ENCODE data around the gene ADAMTS3.
"Not testable (repeated sequence)": the region's sequence is repeated elsewhere in the genome, so short reads cannot be mapped to it uniquely, and the experiment has no call there.

The ADAMTS3 gene

DNA sequence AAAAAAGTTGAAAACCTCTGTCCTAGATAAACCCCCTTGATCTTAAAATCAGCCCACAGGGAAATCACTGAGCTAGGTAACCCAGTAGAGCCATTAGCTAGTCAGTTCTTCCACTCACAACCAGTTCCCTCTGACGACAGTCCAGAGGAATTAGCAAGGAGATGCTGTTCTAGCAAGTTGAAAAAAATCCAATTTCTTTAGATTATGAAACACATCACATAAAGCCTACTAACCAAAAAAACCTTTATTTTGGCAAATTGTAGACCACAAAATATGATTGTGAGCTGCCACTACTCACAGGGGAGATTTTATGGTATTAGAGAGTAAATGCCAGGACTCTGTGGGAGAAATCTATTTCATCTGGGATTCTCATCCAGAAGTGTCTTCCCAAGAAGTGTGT, 22.6 kb downstream of the ADAMTS3 start:
- no peak for DNase-seq

DNA sequence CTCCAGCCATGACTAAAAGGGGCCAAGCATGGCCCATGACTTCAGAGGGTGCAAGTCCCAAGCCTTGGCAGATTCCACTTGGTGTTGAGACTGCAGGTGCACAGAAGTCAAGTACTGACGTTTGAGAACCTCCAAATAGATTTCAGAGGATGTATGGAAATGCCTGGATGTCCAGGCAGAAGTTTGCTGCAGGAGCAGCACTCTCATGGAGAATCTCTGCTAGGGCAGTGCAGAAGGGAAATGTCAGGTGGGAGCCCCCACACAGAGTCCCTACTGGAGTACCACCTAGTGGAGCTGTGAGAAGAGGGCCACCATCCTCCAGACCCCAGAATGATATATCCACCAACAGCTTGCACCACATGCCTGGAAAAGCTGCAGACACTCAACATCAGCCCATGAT, 28.3 kb downstream of the ADAMTS3 start:
- DNase-seq = not testable (repeated sequence)

- DNase-seq = no peak
Measured at GRCh38 chr4:72538006-72538405, 31.0 kb downstream of the ADAMTS3 start.

DNA sequence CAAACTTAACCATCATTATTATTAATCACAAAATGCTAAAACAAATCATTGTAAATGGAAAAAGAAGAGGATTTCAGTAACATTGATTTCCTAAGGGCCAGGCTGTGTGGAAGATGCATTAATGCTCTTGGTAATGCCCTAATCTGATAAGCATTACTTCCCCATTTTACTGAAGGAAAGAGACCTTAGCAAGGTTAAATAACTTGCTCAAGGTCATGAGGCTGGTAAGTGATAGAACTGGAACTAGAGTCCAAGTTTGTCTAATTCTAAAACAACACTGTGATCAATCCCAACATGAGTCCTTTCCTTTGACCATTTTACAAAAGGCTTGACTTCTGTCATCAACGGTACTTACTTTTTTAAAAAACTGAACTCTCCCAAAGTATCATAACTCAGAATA, 32.6 kb downstream of the ADAMTS3 start:
- no peak for DNase-seq

DNA sequence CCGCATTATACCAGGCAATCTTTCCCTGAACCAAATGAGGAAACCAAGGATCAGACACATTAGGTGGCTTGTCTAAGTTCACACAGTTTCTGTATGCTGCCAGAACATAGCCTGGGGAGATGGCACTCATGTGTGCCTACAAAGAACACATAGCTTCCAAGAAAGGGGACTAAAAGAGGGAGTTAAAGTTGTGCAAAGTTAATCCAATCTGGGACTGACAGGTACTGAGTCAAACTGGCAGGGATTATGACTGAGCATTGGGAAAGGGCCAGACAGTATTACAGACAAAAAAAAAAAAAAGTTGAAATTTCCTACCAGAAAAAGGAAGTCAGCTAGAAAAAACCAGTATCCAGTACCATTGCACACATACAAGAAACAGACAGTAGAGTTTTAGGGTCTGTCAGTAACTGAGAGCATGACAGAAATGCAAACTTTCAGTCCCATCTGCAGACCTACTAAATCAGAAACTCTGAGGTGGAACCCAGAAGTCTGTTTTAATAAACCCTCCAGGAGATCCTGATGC, 37.2 kb downstream of the ADAMTS3 start:
- DNase-seq = no peak

DNA sequence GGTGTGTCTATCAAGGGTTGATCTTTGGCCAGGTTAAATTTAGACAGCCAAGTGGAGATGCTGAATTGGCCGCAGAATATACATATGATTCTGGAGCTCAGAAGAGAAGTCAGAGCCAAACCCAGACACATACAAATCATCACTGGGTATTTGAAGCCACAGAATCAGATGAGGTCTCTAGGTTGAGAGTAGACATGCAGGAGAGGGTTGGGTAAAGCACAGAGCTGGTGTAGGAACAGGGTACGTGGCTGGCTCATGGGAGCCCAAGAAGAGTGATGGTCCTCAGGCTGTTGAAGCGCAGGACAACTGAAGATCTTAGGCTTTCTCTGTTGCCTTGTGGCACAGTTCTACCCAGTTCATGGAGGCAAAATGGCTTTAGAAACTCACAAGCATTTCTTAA, 37.7 kb downstream of the ADAMTS3 start:
- no peak for DNase-seq

GRCh38 chr4:72529148-72529822, 39.7 kb downstream of the ADAMTS3 start:
- DNase-seq = no peak

GRCh38 chr4:72527038-72527646, 41.9 kb downstream of the ADAMTS3 start:
- no peak for DNase-seq

- DNase-seq = peak; percentile 93
Measured at GRCh38 chr4:72525938-72526337, 43.1 kb downstream of the ADAMTS3 start.

DNA sequence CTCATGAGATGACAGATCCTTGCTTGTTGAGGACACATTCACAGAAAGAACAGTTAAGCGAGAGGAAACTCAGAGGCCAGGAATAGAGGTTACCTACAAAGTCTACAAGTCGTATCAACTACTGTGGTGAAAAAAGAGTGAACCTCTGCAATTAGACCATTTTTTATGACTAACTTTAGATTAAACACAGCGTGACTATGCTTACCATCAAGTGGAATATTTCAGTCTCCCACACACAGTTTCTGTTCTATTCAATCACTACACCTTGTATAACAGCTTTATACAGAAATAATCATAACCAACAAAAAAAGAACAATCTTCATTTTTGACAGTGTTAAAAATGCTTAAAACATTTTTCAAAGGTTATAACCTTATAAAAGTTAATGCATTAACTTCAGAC, 46.6 kb downstream of the ADAMTS3 start:
- no peak for DNase-seq

DNA sequence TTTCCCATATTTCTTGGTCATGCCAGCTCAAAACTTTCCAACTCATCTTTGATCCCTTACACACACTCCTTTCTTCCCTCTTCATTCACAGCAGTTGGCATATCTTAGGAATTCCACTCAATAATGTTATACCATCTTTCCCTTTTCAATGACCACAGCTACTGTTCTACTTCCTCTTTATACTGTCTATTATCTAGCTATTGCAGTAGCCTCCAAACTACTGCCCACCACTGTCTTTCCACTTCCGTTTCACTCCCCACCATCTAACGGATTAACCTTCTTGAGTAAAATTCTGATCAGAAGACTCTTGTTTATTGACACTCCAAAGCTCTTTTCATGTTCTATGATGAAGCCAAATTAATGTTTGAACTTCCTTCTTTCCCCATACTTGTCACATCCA, 55.8 kb downstream of the ADAMTS3 start:
- no peak for DNase-seq

GRCh38 chr4:72507860-72508419, 61.1 kb downstream of the ADAMTS3 start:
- DNase-seq = no peak

DNA sequence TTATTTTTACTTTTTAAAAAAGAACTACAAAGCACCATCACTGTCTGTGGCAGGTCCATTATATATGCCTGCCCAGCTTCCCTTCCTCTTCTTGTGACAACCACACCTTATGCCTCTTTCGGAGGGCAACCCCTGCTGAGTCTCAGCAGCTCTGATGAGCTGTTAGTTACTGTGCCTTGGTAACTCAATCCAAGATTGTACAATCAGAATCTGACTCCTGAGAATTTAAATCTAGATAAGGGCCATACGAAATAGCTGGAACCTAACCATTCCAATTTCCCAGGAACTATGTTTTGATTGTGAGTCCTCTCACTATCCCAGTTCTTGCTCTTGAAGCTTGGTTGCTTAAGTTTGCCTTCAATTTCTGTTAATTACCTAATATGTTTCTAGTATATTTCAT, 61.9 kb downstream of the ADAMTS3 start:
- no peak for DNase-seq

DNA sequence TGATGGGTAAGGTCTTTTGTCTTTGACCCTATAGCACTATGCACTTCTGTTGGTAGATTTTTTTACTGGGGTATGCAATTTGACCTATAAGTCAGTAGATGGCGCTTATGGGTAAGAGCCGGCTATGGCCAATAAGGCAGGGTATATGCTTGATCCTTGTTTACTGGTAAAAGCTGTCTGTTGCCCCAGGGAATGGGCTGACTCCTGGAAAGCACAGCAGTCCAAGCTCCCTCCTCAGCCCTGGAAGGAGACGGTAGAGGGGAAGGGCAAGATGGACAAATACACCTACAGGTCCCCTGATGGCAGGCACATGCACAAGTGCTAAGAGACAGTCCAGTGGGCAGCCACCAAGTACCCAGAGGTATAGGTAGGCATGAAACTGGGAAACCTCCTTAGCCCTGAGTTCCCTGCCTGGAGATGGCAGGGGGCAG, 63.7 kb downstream of the ADAMTS3 start:
- DNase-seq = peak; percentile 28

DNA sequence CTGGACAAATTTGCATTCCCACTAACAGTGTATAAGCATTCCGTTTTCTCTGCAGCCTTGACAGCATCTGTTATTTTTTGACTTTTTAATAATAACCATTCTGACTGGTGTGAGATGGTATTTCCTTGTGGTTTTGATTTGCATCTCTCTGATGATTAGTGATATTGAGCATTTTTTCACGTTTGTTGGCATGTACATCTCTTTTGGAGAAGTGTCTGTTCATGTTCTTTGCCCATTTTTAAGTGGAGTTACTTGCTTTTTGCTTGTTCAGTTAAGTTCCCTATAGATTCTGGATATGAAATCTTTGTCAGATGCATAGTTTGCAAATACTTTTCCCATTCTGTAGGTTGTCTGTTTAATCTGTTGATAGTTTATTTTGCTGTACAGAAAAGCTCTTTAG, 68.8 kb downstream of the ADAMTS3 start:
- no peak for DNase-seq

DNA sequence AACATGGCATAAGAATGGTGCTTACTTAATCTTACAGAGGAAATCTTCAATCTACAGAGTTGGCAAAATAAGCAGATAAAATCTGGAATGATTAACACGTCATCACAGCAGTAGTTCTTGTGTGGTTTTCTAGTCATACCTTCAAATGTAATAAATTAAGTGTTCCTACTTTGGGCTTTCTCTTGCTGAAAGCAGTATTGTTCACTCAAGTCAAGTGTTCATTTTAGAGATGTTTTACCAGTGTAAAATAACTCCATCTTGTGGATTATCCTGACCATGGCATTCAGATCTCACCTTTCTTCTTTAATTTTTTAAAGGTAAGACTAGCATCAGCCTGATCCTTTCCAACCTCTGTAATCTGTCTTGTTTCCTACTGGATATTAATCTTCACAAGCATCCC, 72.9 kb downstream of the ADAMTS3 start:
- DNase-seq = no peak

GRCh38 chr4:72494156-72494555, 74.9 kb downstream of the ADAMTS3 start:
- DNase-seq = no peak

DNA sequence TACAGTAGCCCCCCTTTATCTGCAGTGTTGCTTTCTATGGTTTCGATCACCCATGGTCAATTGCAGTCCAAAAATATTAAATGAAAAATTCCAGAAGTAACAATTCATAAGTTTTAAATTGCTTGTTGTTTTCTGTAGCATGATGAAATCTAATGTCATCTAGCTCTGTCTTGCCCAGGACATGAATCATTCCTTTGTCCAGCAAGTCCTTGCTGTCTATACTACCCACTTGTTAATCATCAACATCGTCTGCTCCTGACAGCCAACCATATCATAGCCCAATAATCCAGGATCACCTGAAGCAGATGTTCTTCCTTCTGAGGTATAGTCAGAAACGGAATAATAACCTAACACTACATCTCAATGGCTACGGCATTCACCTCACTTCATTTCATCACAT, 79.8 kb downstream of the ADAMTS3 start:
- no peak for DNase-seq

- no peak for DNase-seq
Measured at GRCh38 chr4:72486991-72487390, 82.0 kb downstream of the ADAMTS3 start.

DNA sequence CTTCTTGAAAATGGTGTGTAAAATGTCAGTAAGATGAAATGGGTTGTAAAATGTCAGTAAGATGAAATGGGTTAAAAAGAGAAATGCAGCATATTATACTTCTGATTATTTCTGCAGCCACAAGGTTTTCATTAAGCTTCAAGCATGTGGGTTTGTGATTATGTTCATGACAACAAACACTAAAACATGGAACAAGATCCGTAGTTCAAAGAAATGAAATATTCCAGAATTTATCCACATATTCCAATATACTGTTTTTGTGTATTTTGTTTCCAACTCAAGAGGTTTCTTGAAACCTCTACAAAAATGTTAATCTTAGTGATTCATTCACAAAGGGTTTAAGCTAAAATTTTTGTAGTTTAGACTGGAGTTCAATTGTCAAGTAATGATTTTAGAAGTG, 84.0 kb downstream of the ADAMTS3 start:
- DNase-seq = no peak

DNA sequence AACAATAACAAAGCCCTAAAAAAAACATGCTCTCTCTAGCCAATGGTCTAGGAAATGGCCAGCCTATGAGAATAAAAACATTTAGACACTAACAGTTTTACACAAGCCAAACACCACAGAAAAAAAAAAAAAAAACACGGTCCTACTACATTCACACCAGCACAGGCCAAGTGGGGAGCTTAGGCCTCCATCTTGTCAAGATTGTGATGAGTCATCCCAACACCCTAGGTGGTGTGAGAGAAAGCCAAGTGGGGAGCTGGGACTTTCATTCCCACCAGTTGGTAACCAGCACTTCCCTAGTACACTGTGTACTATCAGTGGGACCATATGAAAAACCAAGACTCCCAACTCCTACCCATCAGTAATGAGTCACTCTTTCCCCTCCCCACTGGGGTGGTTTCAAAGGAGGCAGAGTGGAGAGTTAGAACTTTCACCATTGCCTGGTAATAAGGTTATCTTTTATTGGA, 95.6 kb downstream of the ADAMTS3 start:
- no peak for DNase-seq

- no peak for DNase-seq
Measured at GRCh38 chr4:72471816-72472215, 97.2 kb downstream of the ADAMTS3 start.

DNA sequence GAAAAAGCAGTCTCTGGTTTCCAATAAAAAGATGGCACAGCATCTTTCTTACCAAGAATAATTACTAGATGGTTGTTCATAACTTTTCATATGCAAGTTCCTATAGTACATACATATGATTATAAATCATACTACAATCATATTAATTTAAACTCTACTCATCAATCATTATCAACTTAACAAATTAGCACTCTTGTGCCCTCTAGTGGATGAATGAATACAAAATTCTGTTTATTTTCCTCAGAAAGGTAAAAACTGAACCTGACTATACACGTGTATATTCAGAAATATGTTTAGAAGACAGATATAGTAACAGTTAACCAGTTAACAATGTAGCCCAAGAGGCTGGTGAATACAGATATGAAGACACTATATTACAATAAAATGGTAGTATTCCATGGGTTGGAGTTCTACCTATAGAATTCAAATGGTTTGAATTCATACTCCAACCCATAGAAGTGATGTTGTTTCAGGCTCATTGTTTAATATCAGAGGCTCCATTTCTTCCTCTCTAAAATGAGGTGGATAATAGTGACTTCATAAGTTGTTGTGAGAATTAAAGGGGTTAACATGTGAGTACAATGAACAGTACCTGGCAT, 100.0 kb downstream of the ADAMTS3 start:
- no peak for DNase-seq

DNA sequence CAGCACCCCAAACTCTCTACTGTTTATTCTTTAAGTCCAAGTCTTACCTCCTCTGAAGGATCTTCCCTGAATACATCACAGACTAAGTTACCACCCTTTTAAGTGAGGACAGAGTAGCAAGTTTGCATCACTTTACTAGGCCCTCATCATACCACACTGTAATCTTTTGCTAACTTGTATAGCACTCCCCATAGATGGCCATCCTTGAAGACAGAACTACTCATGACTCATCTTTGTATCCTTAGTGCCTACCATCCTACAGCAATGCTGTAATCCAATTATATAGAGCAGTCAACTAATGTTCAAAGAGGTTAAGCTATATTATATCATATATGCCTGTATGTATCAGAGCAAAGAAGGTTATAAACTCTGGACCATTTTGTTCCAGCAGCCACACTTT, 101.4 kb downstream of the ADAMTS3 start:
- DNase-seq = no peak

All from femur (tissue), 1 donor.